ENCODE data around the gene EED. TPM values are rescaled to one million over a fixed set of nuclear protein-coding genes. Genes with fewer than 3 reads are reported as not detected.

EED gene
- total RNA-seq, 1 experiment from 2014 or later, result 25.2 TPM

DNA sequence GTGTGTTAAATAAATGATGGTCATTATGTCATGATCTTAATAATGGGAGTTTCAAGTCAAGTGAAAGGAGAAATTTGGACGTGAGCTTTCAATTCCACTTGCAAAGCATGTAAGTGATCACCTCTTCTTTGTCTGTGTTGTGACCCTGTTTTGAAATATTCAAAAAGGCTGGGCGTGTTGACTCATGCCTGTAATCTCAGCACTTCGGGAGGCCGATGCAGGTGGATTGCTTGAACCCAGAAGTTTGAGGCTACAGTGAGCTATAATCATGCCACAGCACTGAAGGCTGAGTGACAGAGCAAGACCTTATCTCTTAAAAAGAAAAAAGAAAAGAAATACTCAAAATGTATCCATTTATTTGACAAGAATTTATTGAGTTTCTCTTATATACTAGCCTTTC, 32.9 kb upstream of the EED start:
- Histone ChIP-seq H3K79me2 (ENCODE audit: insufficient read depth, low read length) (no peaks in the 10 kb centered on the region), H3K27me3 (ENCODE audit: insufficient read depth, low read length) (no peaks in the 10 kb centered on the region), H4K20me1 (ENCODE audit: insufficient read depth) (no peaks in the 10 kb centered on the region), H3K4me1 (ENCODE audit: control insufficient read depth in 1 of 2, insufficient read depth in 2 of 2, low read length in 2 of 2) (peaks cover 0 to 4% of the 10 kb centered on the region in 2 experiments; a peak in 1 of 4 replicates), H3K9me3 (ENCODE audit: control insufficient read depth in 1 of 2, insufficient read depth in 1 of 2, low read depth in 1 of 2, low read length in 2 of 2) (no peaks in the 10 kb centered on the region), H3K4me2 (ENCODE audit: low read length) (no peak overlapping the region), H3K27ac (ENCODE audit: low read depth, low read length) (no peak overlapping the region), H3K4me3 (replicated peaks in 1 of 2; ENCODE audit: low read depth in 1 of 2, low read length in 2 of 2) (no peak overlapping the region), H3K9me2 (ENCODE audit: insufficient read depth) (no peaks in the 10 kb centered on the region), H2AFZ (ENCODE audit: low read depth, low read length, poor library complexity, severe bottlenecking) (no peak overlapping the region), H3K36me3 (ENCODE audit: control insufficient read depth in 1 of 2, insufficient read depth in 2 of 2, low read length in 2 of 2) (no peaks in the 10 kb centered on the region), H3K9ac (ENCODE audit: low read length) (no peak overlapping the region)
- TF ChIP-seq ZFX (IDR thresholded peaks at IDR 0.05) (no peak), EGR1 (IDR thresholded peaks at IDR 0.05; ENCODE audit: low read depth) (no peak), EZH2phosphoT487 (IDR thresholded peaks at IDR 0.05; ENCODE audit: borderline replicate concordance) (no peak)
- TF ChIP-seq, protein P1, sequence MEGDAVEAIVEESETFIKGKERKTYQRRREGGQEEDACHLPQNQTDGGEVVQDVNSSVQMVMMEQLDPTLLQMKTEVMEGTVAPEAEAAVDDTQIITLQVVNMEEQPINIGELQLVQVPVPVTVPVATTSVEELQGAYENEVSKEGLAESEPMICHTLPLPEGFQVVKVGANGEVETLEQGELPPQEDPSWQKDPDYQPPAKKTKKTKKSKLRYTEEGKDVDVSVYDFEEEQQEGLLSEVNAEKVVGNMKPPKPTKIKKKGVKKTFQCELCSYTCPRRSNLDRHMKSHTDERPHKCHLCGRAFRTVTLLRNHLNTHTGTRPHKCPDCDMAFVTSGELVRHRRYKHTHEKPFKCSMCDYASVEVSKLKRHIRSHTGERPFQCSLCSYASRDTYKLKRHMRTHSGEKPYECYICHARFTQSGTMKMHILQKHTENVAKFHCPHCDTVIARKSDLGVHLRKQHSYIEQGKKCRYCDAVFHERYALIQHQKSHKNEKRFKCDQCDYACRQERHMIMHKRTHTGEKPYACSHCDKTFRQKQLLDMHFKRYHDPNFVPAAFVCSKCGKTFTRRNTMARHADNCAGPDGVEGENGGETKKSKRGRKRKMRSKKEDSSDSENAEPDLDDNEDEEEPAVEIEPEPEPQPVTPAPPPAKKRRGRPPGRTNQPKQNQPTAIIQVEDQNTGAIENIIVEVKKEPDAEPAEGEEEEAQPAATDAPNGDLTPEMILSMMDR (IDR thresholded peaks at IDR 0.05 in 2 of 3, conservative IDR thresholded peaks at IDR 0.05 in 1 of 3; ENCODE audit: borderline replicate concordance in 1 of 3, insufficient read depth in 1 of 3, low read depth in 2 of 3, low read length in 2 of 3), result no peak
- TF ChIP-seq, protein P2, sequence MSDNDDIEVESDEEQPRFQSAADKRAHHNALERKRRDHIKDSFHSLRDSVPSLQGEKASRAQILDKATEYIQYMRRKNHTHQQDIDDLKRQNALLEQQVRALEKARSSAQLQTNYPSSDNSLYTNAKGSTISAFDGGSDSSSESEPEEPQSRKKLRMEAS (IDR thresholded peaks at IDR 0.05), result no peak
- POLR2A ChIA-PET, result no interaction called here
- CTCF ChIA-PET, result interaction anchor here (1.1 to 1.3 kb wide), 2 partner anchors 18 to 19 kb away, joined by 4 to 5 read pairs; no protein-coding TSS in a partner anchor
- no peak for DNase-seq (ENCODE audit: low read depth, low spot score)
- BruUV-seq (replicated peaks), result no TSS peak
- ATAC-seq, result no peak
- RAD21 ChIA-PET (ENCODE audit: low non-redundant PET in 1 of 2, low total read pairs in 2 of 2, uncharacterized antibody in 2 of 2, unreplicated experiment in 2 of 2), result no interaction called here
- intact Hi-C loops (cut with micrococcal nuclease), result no loop called here

- Histone ChIP-seq H3K9me2 (ENCODE audit: insufficient read depth) (no peaks in the 10 kb centered on the region), H2AFZ (ENCODE audit: low read depth, low read length, poor library complexity, severe bottlenecking) (no peak overlapping the region), H3K27ac (ENCODE audit: low read depth, low read length) (no peak overlapping the region), H3K36me3 (ENCODE audit: control insufficient read depth in 1 of 2, insufficient read depth in 2 of 2, low read length in 2 of 2) (no peaks in the 10 kb centered on the region), H3K4me2 (ENCODE audit: low read length) (no peak overlapping the region), H3K4me3 (replicated peaks in 1 of 2; ENCODE audit: low read depth in 1 of 2, low read length in 2 of 2) (no peak overlapping the region), H4K20me1 (ENCODE audit: insufficient read depth) (no peaks in the 10 kb centered on the region), H3K9ac (ENCODE audit: low read length) (no peak overlapping the region), H3K27me3 (ENCODE audit: insufficient read depth, low read length) (no peaks in the 10 kb centered on the region), H3K4me1 (ENCODE audit: control insufficient read depth in 1 of 2, insufficient read depth in 2 of 2, low read length in 2 of 2) (peaks cover 0 to 4% of the 10 kb centered on the region in 2 experiments; a peak in 1 of 4 replicates), H3K9me3 (ENCODE audit: control insufficient read depth in 1 of 2, insufficient read depth in 1 of 2, low read depth in 1 of 2, low read length in 2 of 2) (no peaks in the 10 kb centered on the region), H3K79me2 (ENCODE audit: insufficient read depth, low read length) (no peaks in the 10 kb centered on the region)
- POLR2A ChIA-PET, result no interaction called here
- DNase-seq (ENCODE audit: low read depth, low spot score), result no peak
- no peak for ATAC-seq
- intact Hi-C loops (cut with micrococcal nuclease), result no loop called here
- RAD21 ChIA-PET (ENCODE audit: low non-redundant PET in 1 of 2, low total read pairs in 2 of 2, uncharacterized antibody in 2 of 2, unreplicated experiment in 2 of 2), result no interaction called here
- no TSS peak for BruUV-seq (replicated peaks)
- CTCF ChIA-PET, result interaction anchor here (1.1 to 1.3 kb wide), 2 partner anchors 18 kb away, joined by 4 to 5 read pairs; no protein-coding TSS in a partner anchor
- TF ChIP-seq EZH2phosphoT487 (IDR thresholded peaks at IDR 0.05; ENCODE audit: borderline replicate concordance), result no peak
- no peak for TF ChIP-seq POLR2AphosphoS5 (IDR thresholded peaks at IDR 0.05; ENCODE audit: low read depth, low read length)
- TF ChIP-seq ZBTB33 (IDR thresholded peaks at IDR 0.05; ENCODE audit: extremely low read depth, insufficient replicate concordance, low read length), result no peak
- TF ChIP-seq SIN3A (IDR thresholded peaks at IDR 0.05; ENCODE audit: low read depth), result no peak
- TF ChIP-seq YY1 (IDR thresholded peaks at IDR 0.05; ENCODE audit: extremely low read depth, insufficient replicate concordance, low read depth, low read length), result no peak
- no peak for TF ChIP-seq CEBPB (IDR thresholded peaks at IDR 0.05; ENCODE audit: low read depth)
- TF ChIP-seq, protein P1 (IDR thresholded peaks at IDR 0.05 in 2 of 3, conservative IDR thresholded peaks at IDR 0.05 in 1 of 3; ENCODE audit: borderline replicate concordance in 1 of 3, insufficient read depth in 1 of 3, low read depth in 2 of 3, low read length in 2 of 3), result no peak
- TF ChIP-seq ATF3 (IDR thresholded peaks at IDR 0.05), result no peak
- no peak for TF ChIP-seq ZFX (IDR thresholded peaks at IDR 0.05)
Measured at GRCh38 chr11:86212019-86212611, 32.4 kb upstream of the EED start.

All from HCT116 (cell line).